ENCODE results near the gene ZSCAN31. TPM values are rescaled to one million over a fixed set of nuclear protein-coding genes. Genes with fewer than 3 reads are reported as not detected.

ZSCAN31 gene
- total RNA-seq, 1 donor from 2014 or later: 6.2 TPM

- peaks cover 8% of the 10 kb centered on the region for H3K4me1 Mint-ChIP-seq (ENCODE audit: unreplicated experiment)
- DNase-seq (ENCODE audit: extremely low spot score, unreplicated experiment): no peak
- H3K36me3 Mint-ChIP-seq (ENCODE audit: unreplicated experiment): peaks cover 50% of the 10 kb centered on the region
- H3K27me3 Mint-ChIP-seq (ENCODE audit: unreplicated experiment): no peaks in the 10 kb centered on the region
- peaks cover 6% of the 10 kb centered on the region for H3K9me3 Mint-ChIP-seq (ENCODE audit: unreplicated experiment)
- no peak overlapping the region for H3K27ac Mint-ChIP-seq (ENCODE audit: unreplicated experiment)
- H3K4me3 Mint-ChIP-seq (ENCODE audit: unreplicated experiment): no peak overlapping the region
- TF ChIP-seq CTCF (IDR thresholded peaks at IDR 0.05): no peak
Observed at GRCh38 chr6:28378644-28379043, 42.7 kb upstream of the ZSCAN31 start.

GRCh38 chr6:28377879-28378278 is 41.9 kb upstream of the ZSCAN31 start:
- H3K9me3 Mint-ChIP-seq (ENCODE audit: unreplicated experiment): peaks cover 6% of the 10 kb centered on the region
- H3K36me3 Mint-ChIP-seq (ENCODE audit: unreplicated experiment): peaks cover 47% of the 10 kb centered on the region
- H3K27me3 Mint-ChIP-seq (ENCODE audit: unreplicated experiment): no peaks in the 10 kb centered on the region
- TF ChIP-seq CTCF (IDR thresholded peaks at IDR 0.05): no peak
- H3K27ac Mint-ChIP-seq (ENCODE audit: unreplicated experiment): no peak overlapping the region
- no peak overlapping the region for H3K4me3 Mint-ChIP-seq (ENCODE audit: unreplicated experiment)
- DNase-seq (ENCODE audit: extremely low spot score, unreplicated experiment): no peak
- peaks cover 2% of the 10 kb centered on the region for H3K4me1 Mint-ChIP-seq (ENCODE audit: unreplicated experiment)

DNA sequence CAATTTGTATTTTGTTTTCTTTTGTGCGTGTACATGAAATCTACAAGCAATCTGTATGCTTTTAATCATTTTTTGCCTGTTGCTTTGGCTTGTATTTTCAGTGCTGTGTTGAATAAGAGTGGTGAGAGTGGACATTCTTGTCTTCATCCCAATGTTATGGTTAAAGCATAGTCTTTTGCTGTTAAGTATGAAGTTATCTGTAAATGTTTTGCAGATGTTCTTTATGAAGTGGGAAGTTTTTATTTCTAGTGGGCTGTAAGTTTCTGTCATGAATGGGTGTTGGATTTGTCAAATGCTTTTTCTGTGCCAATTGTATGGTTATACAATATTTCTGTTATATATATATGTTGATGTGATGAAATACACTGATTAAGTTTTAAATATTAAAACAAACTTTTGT is 38.0 kb upstream of the ZSCAN31 start:
- TF ChIP-seq CTCF (IDR thresholded peaks at IDR 0.05): no peak
- Mint-ChIP-seq H3K9me3 (ENCODE audit: unreplicated experiment) (no peaks in the 10 kb centered on the region), H3K27me3 (ENCODE audit: unreplicated experiment) (no peaks in the 10 kb centered on the region), H3K36me3 (ENCODE audit: unreplicated experiment) (peaks cover 15% of the 10 kb centered on the region), H3K4me1 (ENCODE audit: unreplicated experiment) (no peaks in the 10 kb centered on the region), H3K27ac (ENCODE audit: unreplicated experiment) (no peak overlapping the region), H3K4me3 (ENCODE audit: unreplicated experiment) (no peak overlapping the region)
- no peak for DNase-seq (ENCODE audit: extremely low spot score, unreplicated experiment)

DNA sequence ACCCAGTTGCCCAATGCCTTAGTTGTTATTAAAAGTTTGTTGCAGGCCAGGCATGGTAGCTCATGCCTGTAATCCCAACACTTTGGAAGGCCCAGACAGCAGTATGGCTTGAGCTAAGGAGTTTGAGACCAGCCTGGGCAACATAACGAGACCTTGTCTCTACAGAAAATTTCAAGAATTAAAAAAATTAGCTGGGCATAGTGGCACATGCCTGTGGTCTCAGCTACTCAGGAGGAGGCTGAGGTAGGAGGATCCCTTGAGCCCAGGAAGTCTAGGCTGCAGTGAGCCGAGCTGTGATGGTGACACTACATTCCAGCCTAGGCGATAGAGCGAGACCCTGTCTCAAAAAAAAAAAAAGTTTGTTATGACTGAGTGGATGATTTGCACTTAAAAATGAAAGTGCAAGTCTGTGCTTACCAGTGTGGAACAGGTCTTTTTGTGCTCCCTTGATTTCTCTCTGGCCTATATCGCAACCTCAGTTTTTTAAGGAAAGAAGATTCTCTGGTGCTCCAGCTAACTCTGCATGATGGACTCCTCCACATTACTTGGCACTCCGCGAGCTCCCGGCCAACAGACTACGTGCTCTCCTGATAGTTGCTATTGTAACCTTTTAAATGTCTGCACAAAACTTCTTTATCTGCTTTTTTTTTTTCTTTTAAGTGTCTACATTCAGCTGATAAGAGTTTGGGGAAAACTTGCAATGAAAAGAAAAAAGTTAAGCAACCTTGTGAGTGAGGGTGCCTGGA is 35.9 kb upstream of the ZSCAN31 start:
- Mint-ChIP-seq H3K4me1 (ENCODE audit: unreplicated experiment) (no peaks in the 10 kb centered on the region), H3K4me3 (ENCODE audit: unreplicated experiment) (no peak overlapping the region), H3K9me3 (ENCODE audit: unreplicated experiment) (no peaks in the 10 kb centered on the region), H3K27me3 (ENCODE audit: unreplicated experiment) (no peaks in the 10 kb centered on the region), H3K36me3 (ENCODE audit: unreplicated experiment) (peaks cover 13% of the 10 kb centered on the region), H3K27ac (ENCODE audit: unreplicated experiment) (no peak overlapping the region)
- no peak for TF ChIP-seq CTCF (IDR thresholded peaks at IDR 0.05)
- no peak for DNase-seq (ENCODE audit: extremely low spot score, unreplicated experiment)

GRCh38 chr6:28371280-28371679 is 35.3 kb upstream of the ZSCAN31 start:
- Mint-ChIP-seq H3K9me3 (ENCODE audit: unreplicated experiment) (no peaks in the 10 kb centered on the region), H3K36me3 (ENCODE audit: unreplicated experiment) (peaks cover 13% of the 10 kb centered on the region), H3K27ac (ENCODE audit: unreplicated experiment) (no peak overlapping the region), H3K27me3 (ENCODE audit: unreplicated experiment) (no peaks in the 10 kb centered on the region), H3K4me1 (ENCODE audit: unreplicated experiment) (no peaks in the 10 kb centered on the region), H3K4me3 (ENCODE audit: unreplicated experiment) (no peak overlapping the region)
- no peak for TF ChIP-seq CTCF (IDR thresholded peaks at IDR 0.05)
- DNase-seq (ENCODE audit: extremely low spot score, unreplicated experiment): no peak

Measured in osteocyte (in vitro differentiated cells).